Caco-2 (cell line): ENCODE results near the gene TMEM217. TPM values are rescaled to one million over a fixed set of nuclear protein-coding genes. Genes with fewer than 3 reads are reported as not detected.

ENCODE experiments used
- BruUV-seq: library from RNA; stranded (reverse); fragments of 400-500 nt; replicated peaks from 2 replicates; lab custom pipeline; 2021; lab: Mats Ljungman, UMichigan
- CTCF ChIA-PET: fragments of 300-600 bp; sonication (Branson Sonifier 250); formaldehyde crosslinking; loops from one replicate; lab custom pipeline; 2022; ENCODE audit warnings: antibody characterized with exemption; lab: Charles Lee
- POLR2A ChIA-PET: fragments of 300-600 bp; sonication (Branson Sonifier 250); formaldehyde crosslinking; loops from one replicate; lab custom pipeline; 2022; ENCODE audit warnings: antibody characterized with exemption; lab: Charles Lee
- DNase-seq, 2 experiments: peaks; one replicate each; pipeline versions ENCODE4 v3.0.0 to v3.0.0-alpha.2; 2020 to 2022
- H3K27me3 ChIP-seq: replicated peaks from 2 replicates; pipeline ENCODE4 v1.6.0; 2011; ENCODE audit warnings: low read length; ENCODE audit not compliant: control insufficient read depth, insufficient read depth
- H3K36me3 ChIP-seq: 2 replicates; pipeline ENCODE4 v1.5.1; 2011; ENCODE audit warnings: low read length; ENCODE audit not compliant: control insufficient read depth, insufficient read depth
- H3K4me1 ChIP-seq: fragments of 250-450 bp; sonication (Bioruptor Pico); 2 replicates; pipeline ENCODE4 v1.5.1; 2020; ENCODE audit warnings: mild to moderate bottlenecking
- H3K4me3 ChIP-seq: 2 replicates; pipeline ENCODE4 v1.5.1; 2011; ENCODE audit warnings: low read depth, mild to moderate bottlenecking, control low read depth, low read length
- H3K9me3 ChIP-seq: fragments of 250-450 bp; sonication (Bioruptor Pico); 2 replicates; pipeline ENCODE4 v1.5.1; 2020; ENCODE audit warnings: mild to moderate bottlenecking, moderate library complexity
- H3K27ac Mint-ChIP-seq: one replicate; pipeline ENCODE4 v1.8.0; 2022; ENCODE audit warnings: mixed read lengths; ENCODE audit not compliant: unreplicated experiment
- H3K27me3 Mint-ChIP-seq: one replicate; pipeline ENCODE4 v1.8.0; 2022; ENCODE audit warnings: mixed read lengths; ENCODE audit not compliant: insufficient read depth, unreplicated experiment
- H3K36me3 Mint-ChIP-seq: one replicate; pipeline ENCODE4 v1.8.0; 2022; ENCODE audit warnings: mild to moderate bottlenecking, mixed read lengths; ENCODE audit not compliant: insufficient read depth, unreplicated experiment
- H3K4me1 Mint-ChIP-seq: one replicate; pipeline ENCODE4 v1.8.0; 2022; ENCODE audit warnings: low read depth, mixed read lengths; ENCODE audit not compliant: unreplicated experiment
- H3K4me3 Mint-ChIP-seq: one replicate; pipeline ENCODE4 v1.8.0; 2022; ENCODE audit warnings: mild to moderate bottlenecking, moderate library complexity, mixed read lengths; ENCODE audit not compliant: unreplicated experiment
- H3K9me3 Mint-ChIP-seq: one replicate; pipeline ENCODE4 v1.8.0; 2022; ENCODE audit warnings: mixed read lengths; ENCODE audit not compliant: unreplicated experiment
- CTCF ChIP-seq, 2 experiments: fragments of 200-600 bp in 1 of 2; IDR thresholded peaks; 1 replicate in 1 of 2; 2 replicates in 1 of 2; pipeline versions ENCODE4 v1.5.1 to v1.8.0; 2011 to 2022; ENCODE audit warnings: antibody characterized with exemption in 1 of 2, control low read depth in 1 of 2, inconsistent platforms in 1 of 2, low read depth in 1 of 2, low read length in 1 of 2, mild to moderate bottlenecking in 1 of 2, moderate library complexity in 1 of 2; ENCODE audit not compliant: insufficient read depth in 1 of 2, severe bottlenecking in 1 of 2, unreplicated experiment in 1 of 2
- intact Hi-C: fragments of 100-400 bp; cut with micrococcal nuclease; formaldehyde crosslinking; loops from one replicate; pipeline ENCODE4 v1.10.0; 2022; ENCODE audit not compliant: unreplicated experiment
- total RNA-seq: library from RNA; stranded (reverse); gene quantifications from 2 replicates; pipeline ENCODE4 v1.2.3, GENCODE V29; 2022

The TMEM217 gene
- total RNA-seq, 1 experiment from 2014 or later: 1.6 TPM

GRCh38 chr6:37169496-37170272, 88.3 kb downstream of the TMEM217 start, which contains the start of gene PIM1:
PIM1 (plus strand) TSS chr6:37170152; CDS start chr6:37170576, 424 bp downstream.
- TF ChIP-seq CTCF (IDR thresholded peaks at IDR 0.05; ENCODE audit: insufficient read depth in 1 of 2, low read depth in 1 of 2, low read length in 1 of 2, severe bottlenecking in 1 of 2, unreplicated experiment in 1 of 2): no peak
- no peaks in the 10 kb centered on the region for H3K27me3 Mint-ChIP-seq
- DNase-seq: peak; percentile 97 to 99
- Histone ChIP-seq H3K4me1 (peaks cover 10% of the 10 kb centered on the region; the same call in 1 of the 2 replicates), H3K36me3 (peaks cover 6% of the 10 kb centered on the region), H3K4me3 (peak within 1 kb of the TSS; percentile 82), H3K27me3 (no peaks in the 10 kb centered on the region), H3K9me3 (no peaks in the 10 kb centered on the region)
- peaks cover 14% of the 10 kb centered on the region for H3K4me1 Mint-ChIP-seq
- H3K9me3 Mint-ChIP-seq: no peaks in the 10 kb centered on the region
- CTCF ChIA-PET: interaction anchor here (0.6 to 2.9 kb wide), 12 partner anchors 19 to 980 kb away, joined by 3 to 13 read pairs (median 4); no protein-coding TSS in a partner anchor
- H3K27ac Mint-ChIP-seq: peak within 1 kb of the TSS; percentile 98
- H3K4me3 Mint-ChIP-seq: peak within 1 kb of the TSS; percentile 88
- POLR2A ChIA-PET: interaction anchor here (0.7 to 3.4 kb wide), 13 partner anchors 9 to 88 kb away, joined by 3 to 20 read pairs (median 5); partner anchors contain the start of gene TBC1D22B
- H3K36me3 Mint-ChIP-seq: peaks cover 55% of the 10 kb centered on the region
- BruUV-seq: no TSS peak
- intact Hi-C loops: loop anchor here (1.0 kb wide), 2 partner anchors 21 to 31 kb away; no protein-coding TSS in a partner anchor

- H3K36me3 Mint-ChIP-seq: peaks cover 48% of the 10 kb centered on the region
- peak overlapping the region; percentile 88 for H3K4me3 Mint-ChIP-seq
- H3K27me3 Mint-ChIP-seq: no peaks in the 10 kb centered on the region
- H3K9me3 Mint-ChIP-seq: no peaks in the 10 kb centered on the region
- intact Hi-C loops: loop anchor here (1.0 kb wide), 2 partner anchors 21 to 31 kb away; no protein-coding TSS in a partner anchor
- peaks cover 4% of the 10 kb centered on the region for H3K36me3 ChIP-seq
- peaks cover 11% of the 10 kb centered on the region; the same call in 1 of the 2 replicates for H3K4me1 ChIP-seq
- peak in 1 of 2 experiments; percentile 37 for DNase-seq
- peak overlapping the region; percentile 46 for H3K4me3 ChIP-seq
- no peaks in the 10 kb centered on the region for H3K27me3 ChIP-seq
- TF ChIP-seq CTCF (IDR thresholded peaks at IDR 0.05; ENCODE audit: insufficient read depth in 1 of 2, low read depth in 1 of 2, low read length in 1 of 2, severe bottlenecking in 1 of 2, unreplicated experiment in 1 of 2): no peak
- ChIA-PET POLR2A (interaction anchor here (0.6 to 3.4 kb wide), 14 partner anchors 8 to 88 kb away, joined by 3 to 20 read pairs (median 5); partner anchors contain the start of gene TBC1D22B), CTCF (interaction anchor here (0.6 to 2.9 kb wide), 9 partner anchors 36 to 271 kb away, joined by 3 to 13 read pairs (median 4); no protein-coding TSS in a partner anchor)
- no peaks in the 10 kb centered on the region for H3K9me3 ChIP-seq
- H3K27ac Mint-ChIP-seq: peak overlapping the region; percentile 98
- BruUV-seq: TSS peak; percentile 25
- peaks cover 7% of the 10 kb centered on the region for H3K4me1 Mint-ChIP-seq
Measured at GRCh38 chr6:37168811-37169495, 89.0 kb downstream of the TMEM217 start.
